HG02970 (cell line): ENCODE results near the gene COMMD8.
"Not testable (repeated sequence)": the region's sequence is repeated elsewhere in the genome, so short reads cannot be mapped to it uniquely, and the experiment has no call there.

Experiments used
- ATAC-seq: cut with Tn5 transposase; IDR thresholded peaks from one replicate; pipeline ENCODE4 v1.9.1; 2021; ENCODE audit warnings: mild to moderate bottlenecking, moderate library complexity, moderate number of reproducible peaks; ENCODE audit not compliant: unreplicated experiment, low FRiP score

The COMMD8 gene

GRCh38 chr4:47463235-47463956 is at the start of gene COMMD8:
Gene COMMD8, minus strand, starts transcription at chr4:47463702. Its CDS starts 51 bp downstream, at chr4:47463651.
- ATAC-seq, result peak; percentile 96

GRCh38 chr4:47510506-47511143 is 47.1 kb upstream of the COMMD8 start:
- ATAC-seq, result peak; percentile 97

GRCh38 chr4:47505666-47506065 is 42.2 kb upstream of the COMMD8 start:
- ATAC-seq, result no peak

- no peak for ATAC-seq
Measured at GRCh38 chr4:47505147-47505546, 41.6 kb upstream of the COMMD8 start.

GRCh38 chr4:47500776-47501175 is 37.3 kb upstream of the COMMD8 start:
- ATAC-seq, result no peak

- ATAC-seq, result no peak
Measured at GRCh38 chr4:47499700-47500099, 36.2 kb upstream of the COMMD8 start.

GRCh38 chr4:47498899-47499298 is 35.4 kb upstream of the COMMD8 start:
- no peak for ATAC-seq

GRCh38 chr4:47494124-47494430 is 30.6 kb upstream of the COMMD8 start:
- no peak for ATAC-seq

- ATAC-seq, result no peak
Measured at GRCh38 chr4:47493238-47494123, 30.0 kb upstream of the COMMD8 start.

- no peak for ATAC-seq
Measured at GRCh38 chr4:47490550-47490949, 27.0 kb upstream of the COMMD8 start.

GRCh38 chr4:47488706-47489105 is 25.2 kb upstream of the COMMD8 start:
- ATAC-seq, result no peak

GRCh38 chr4:47486727-47487126 is 23.2 kb upstream of the COMMD8 start:
- not testable (repeated sequence) for ATAC-seq

- no peak for ATAC-seq
Measured at GRCh38 chr4:47486231-47486673, 22.8 kb upstream of the COMMD8 start.

- ATAC-seq, result peak; percentile 0
Measured at GRCh38 chr4:47485768-47486167, 22.3 kb upstream of the COMMD8 start.

GRCh38 chr4:47485047-47485692 is 21.7 kb upstream of the COMMD8 start, which contains the start of gene ATP10D:
Gene ATP10D, plus strand, starts transcription at chr4:47485275. Its CDS starts 27,266 bp downstream, at chr4:47512541.
- peak; percentile 97 for ATAC-seq

GRCh38 chr4:47484168-47484567 is 20.7 kb upstream of the COMMD8 start:
- ATAC-seq, result no peak

- no peak for ATAC-seq
Measured at GRCh38 chr4:47483745-47484144, 20.2 kb upstream of the COMMD8 start.

GRCh38 chr4:47482326-47482725 is 18.8 kb upstream of the COMMD8 start:
- ATAC-seq, result no peak

- no peak for ATAC-seq
Measured at GRCh38 chr4:47478804-47479203, 15.3 kb upstream of the COMMD8 start.

- ATAC-seq, result no peak
Measured at GRCh38 chr4:47475411-47475810, 11.9 kb upstream of the COMMD8 start.

- ATAC-seq, result no peak
Measured at GRCh38 chr4:47474799-47475198, 11.3 kb upstream of the COMMD8 start.
